NCI-H146 (cell line): ENCODE results near the gene CCSAP.
"Not testable (repeated sequence)": the region's sequence is repeated elsewhere in the genome, so short reads cannot be mapped to it uniquely, and the experiment has no call there.

Source experiments
- DNase-seq: peaks from one replicate; lab custom pipeline; 2025; lab: John Stamatoyannopoulos, UW

CCSAP gene

GRCh38 chr1:229364207-229365065 is 21.6 kb upstream of the CCSAP start:
- no peak for DNase-seq

GRCh38 chr1:229363723-229364122 is 20.9 kb upstream of the CCSAP start:
- no peak for DNase-seq

GRCh38 chr1:229360420-229360819 is 17.6 kb upstream of the CCSAP start:
- DNase-seq = no peak

GRCh38 chr1:229355661-229356060 is 12.8 kb upstream of the CCSAP start:
- no peak for DNase-seq

- no peak for DNase-seq
Observed at GRCh38 chr1:229354226-229354625, 11.4 kb upstream of the CCSAP start.

DNA sequence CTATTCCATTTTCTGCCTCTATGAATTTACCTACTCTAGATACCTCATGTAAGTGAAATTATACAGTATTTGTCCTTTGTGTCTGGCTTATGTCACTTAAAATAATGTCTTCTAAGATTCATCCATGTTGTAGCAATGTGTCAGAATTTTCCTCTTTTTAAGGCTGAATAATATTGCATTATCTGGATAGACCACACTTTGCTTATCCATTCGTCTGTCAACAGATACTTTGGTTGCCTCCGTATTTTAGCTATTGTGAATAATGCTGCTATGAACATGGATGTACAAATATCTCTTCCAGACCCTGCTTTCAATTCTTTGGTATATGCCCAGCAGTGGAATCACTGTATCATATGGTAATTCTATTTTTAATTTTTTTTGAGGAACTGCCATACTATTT is 10.1 kb upstream of the CCSAP start:
- DNase-seq = no peak

GRCh38 chr1:229349463-229350385 is 6.9 kb upstream of the CCSAP start:
- no peak for DNase-seq

- DNase-seq = no peak
Observed at GRCh38 chr1:229347528-229347927, 4.7 kb upstream of the CCSAP start.

- no peak for DNase-seq
Observed at GRCh38 chr1:229344937-229345684, 2.3 kb upstream of the CCSAP start.

DNA sequence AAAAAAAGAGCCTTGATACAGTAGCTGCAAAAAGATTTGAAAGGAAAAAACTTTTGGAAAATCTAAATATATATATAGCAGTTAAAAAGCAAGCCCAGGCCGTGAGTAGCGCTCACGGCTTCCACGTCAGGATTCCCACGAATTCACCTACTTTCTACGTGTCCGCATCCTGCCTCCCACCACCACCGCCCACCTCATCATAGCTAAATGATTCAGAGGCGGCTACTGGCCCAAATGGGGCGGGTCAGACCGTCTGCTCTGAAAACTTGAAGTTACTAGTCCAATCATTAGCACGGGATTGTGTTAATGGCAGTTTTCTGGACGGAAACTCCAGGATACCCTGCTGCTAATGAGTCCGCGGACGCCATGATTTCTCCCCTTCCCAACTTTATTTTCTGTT is 1.3 kb upstream of the CCSAP start:
- DNase-seq = peak; percentile 45

DNA sequence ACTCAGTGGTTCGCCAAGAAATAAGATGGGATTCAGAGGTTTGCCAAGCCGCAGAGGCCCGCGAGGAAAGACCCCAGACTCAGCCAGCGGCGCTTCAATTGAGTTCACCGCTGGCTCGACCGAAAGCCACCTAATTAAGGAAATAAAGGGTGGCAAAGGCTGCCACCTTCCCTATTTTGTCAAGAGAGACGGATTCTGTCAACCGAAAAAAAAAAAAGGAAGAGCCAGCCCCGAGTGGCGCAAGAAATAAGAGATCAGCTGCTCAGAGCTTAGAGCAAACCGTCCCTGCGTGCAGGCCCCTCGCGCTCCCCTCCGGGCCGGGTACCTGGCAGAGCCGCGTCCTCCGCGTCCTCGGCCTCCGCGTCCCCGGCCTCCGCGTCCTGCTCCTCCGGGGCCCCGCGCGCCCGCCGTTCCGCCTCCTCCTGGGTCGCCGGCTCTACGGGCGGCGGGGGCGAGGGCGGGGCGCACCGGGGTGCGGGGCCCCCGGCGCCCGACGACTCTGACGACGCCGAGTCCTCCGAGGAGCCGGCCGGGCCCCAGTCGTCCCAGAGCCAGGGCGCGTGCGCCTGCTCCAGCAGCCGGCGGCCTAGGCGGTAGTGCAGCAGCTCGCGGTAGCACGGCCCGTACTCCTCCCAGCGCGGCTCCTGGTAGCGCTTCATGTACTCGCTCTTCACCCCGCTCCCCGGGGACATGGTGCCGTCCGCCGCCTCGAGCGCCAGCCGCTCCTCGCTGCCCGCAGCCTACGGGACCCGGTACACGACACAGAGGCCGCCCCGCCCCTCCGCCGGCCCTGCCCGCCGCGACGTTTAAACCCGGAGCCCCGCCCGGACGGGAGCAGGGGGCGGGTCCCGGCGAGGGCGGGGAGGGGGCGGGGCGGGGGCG is 832 bp downstream of the CCSAP start:
- peak; percentile 96 for DNase-seq

DNA sequence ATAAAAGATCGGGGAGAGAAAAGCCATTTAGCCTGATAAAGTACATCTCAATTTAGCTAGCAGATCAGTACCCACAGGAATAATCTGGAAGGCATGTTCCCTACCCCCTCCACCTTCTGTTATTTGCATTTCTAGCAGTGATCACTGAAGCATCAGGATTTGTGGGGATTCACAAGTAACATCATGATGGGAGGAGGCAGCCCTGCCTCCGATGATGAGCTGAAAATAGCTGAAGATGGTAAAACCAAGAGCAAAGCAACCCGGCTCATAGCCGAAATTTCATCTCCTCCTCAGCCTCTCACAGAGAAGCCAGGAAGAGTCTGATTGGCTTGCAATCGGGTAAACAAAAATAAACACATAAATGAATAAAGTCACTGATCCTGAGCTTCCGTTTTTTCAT is 2.4 kb downstream of the CCSAP start:
- DNase-seq = no peak

DNA sequence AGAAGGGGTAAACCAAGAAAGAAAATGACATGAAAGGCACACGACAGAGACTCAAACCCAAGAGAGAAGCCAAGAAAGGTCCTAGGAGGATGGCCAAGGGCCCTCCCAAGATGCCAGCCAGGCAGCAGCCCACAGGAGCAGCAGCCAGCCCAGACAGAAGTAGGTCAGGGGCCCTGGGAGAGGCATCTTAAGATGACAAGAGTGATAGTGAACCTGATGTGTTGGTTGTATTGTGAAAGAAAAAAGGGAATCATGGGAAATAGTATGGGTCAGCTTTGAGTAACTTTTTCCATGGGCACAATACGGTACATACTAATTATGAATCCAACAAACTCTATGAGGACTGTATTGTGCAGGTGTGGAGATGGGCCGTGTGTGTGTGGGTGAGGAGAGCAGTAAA is 3.3 kb downstream of the CCSAP start:
- DNase-seq = no peak

GRCh38 chr1:229339086-229339485 is 3.8 kb downstream of the CCSAP start:
- no peak for DNase-seq

DNA sequence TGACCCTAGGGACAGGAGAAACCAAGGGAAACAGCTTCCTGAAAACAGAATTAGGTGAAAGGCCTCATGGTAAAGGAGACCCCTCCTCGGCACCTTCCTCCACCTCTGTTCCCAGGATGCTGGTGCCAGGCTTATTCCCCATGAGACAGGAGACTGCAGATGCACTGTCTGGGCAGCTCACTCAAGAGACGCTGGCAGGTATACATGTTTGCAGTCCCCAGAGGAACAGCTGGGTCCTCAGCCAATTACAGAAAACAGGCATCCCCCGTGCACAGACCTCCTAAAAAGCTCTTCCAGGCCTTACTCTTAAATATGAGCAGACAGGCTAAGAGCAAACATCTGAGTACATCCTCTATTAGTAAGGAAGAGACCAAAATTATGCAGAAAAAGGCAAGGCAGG is 6.5 kb downstream of the CCSAP start:
- DNase-seq = no peak

DNA sequence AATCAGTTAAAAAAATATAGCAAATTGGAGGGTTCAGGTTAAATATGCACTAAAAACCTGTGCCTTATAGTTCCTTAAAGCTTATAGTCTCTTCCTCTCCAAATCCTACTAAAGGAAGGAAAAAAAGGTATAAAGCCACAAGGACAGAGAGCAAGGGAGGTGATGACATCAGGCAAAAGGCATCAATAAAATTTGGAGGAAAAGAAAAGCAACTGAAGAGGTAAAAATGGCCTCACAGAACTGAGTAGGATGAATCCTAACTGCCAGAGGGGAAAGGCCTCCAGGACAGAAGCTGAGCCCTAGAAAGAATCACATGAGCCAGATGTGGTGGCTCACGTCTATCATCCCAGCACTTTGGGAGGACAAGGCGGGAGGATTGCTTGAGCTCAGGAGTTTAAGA is 8.1 kb downstream of the CCSAP start:
- no peak for DNase-seq

DNA sequence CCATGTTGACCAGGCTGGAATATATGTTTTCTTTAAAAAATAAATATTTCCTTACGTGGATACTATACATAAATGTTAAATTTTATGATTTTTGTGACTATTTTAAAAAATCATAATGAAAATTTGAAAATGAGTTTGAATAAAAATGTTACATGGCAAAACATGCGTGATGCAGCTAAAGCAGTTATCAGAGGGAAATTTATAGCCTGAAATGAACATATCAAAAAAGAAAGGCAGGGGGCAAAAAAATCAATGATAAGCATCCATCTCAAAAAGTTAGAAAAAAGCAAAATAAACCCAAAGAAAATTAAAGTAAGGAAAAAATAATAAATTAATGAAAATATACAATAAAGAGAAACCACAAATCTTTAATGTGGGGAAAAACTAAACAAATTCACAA is 8.6 kb downstream of the CCSAP start:
- no peak for DNase-seq

- DNase-seq = no peak
Observed at GRCh38 chr1:229328598-229329362, 14.1 kb downstream of the CCSAP start.

DNA sequence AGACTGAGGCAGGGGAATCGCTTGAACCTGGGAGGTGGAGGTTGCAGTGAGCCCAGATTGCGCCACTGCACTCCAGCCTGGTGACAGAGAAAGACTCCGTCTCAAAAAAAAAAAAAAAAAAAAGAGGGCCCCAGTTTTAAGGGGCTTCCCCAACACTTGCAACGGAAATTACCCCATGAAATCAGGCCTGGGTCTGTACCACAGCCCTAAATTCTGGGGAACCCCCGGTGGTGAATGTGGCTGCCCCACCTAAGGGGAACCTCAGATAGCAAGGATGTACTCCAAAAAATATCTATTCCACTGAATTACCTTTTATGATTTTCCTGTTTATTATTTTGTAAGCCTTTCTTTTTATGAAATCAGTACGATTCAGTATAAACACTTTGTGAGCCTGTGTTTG is 15.1 kb downstream of the CCSAP start:
- not testable (repeated sequence) for DNase-seq

DNA sequence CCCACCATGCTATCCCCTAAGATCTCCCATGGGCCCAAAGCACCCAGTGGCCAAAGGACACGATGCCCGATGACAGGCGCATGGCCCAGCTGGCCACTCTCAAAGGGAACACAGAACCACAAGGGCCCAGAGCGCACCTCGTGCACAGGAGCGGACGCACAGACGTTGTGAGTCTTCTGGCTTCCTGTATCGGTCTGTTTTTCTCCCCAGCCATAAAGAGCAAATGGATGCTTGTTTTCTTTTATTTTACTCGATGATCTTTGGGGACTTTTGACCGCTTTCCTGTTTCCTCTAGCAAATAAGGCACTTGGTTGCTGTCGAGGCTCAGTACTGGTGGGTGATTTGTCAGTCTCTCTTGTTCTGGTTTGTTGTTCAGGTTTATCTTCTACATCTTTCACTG is 16.2 kb downstream of the CCSAP start:
- no peak for DNase-seq
